Transverse colon (tissue), 4 donors: Measurements from ENCODE around the gene PSMD14. TPM values are rescaled to one million over a fixed set of nuclear protein-coding genes. Genes with fewer than 3 reads are reported as not detected.

Source experiments
- DNase-seq: peaks from one replicate; pipeline ENCODE4 v3.0.0-alpha.2; 2019
- H3K27ac ChIP-seq, 4 donors: fragments of 200-600 bp; sonication (generic); 2 replicates each; pipeline ENCODE4 v1.5.1; 2016 to 2018; ENCODE audit warnings: inconsistent platforms in 4 of 4
- H3K27me3 ChIP-seq: fragments of 200-600 bp; sonication (generic); 2 replicates; pipeline ENCODE4 v1.5.1; 2017; ENCODE audit warnings: inconsistent platforms
- H3K36me3 ChIP-seq, 4 donors: fragments of 200-600 bp; sonication (generic); 2 replicates each; pipeline ENCODE4 v1.5.1; 2017 to 2019; ENCODE audit warnings: inconsistent platforms in 4 of 4
- H3K4me1 ChIP-seq, 4 donors: fragments of 200-600 bp; sonication (generic); 2 replicates each; pipeline ENCODE4 v1.5.1; 2017 to 2020; ENCODE audit warnings: inconsistent platforms in 4 of 4
- H3K4me3 ChIP-seq, 4 donors: fragments of 200-600 bp; sonication (generic); 1 replicate in 1 of 4; 2 replicates in 3 of 4; pipeline versions ENCODE4 v1.5.1 to v1.6.1; 2017 to 2019; ENCODE audit warnings: inconsistent platforms in 4 of 4
- H3K9me3 ChIP-seq, 2 donors: fragments of 200-600 bp; sonication (generic); 2 replicates each; pipeline ENCODE4 v1.5.1; 2017 to 2019; ENCODE audit warnings: inconsistent platforms in 2 of 2
- CTCF ChIP-seq, 5 experiments: fragments of 200-600 bp in 3 of 5; fragments of 450-650 bp in 2 of 5; sonication (generic) in 3 of 5; IDR thresholded peaks; 1 replicate in 2 of 5; 2 replicates in 3 of 5; pipeline ENCODE4 v1.5.1; 2016 to 2017; ENCODE audit warnings: antibody characterized with exemption in 5 of 5, inconsistent platforms in 3 of 5, mild to moderate bottlenecking in 2 of 5, moderate library complexity in 1 of 5
- EP300 ChIP-seq: sonication (generic); formaldehyde crosslinking; IDR thresholded peaks from one replicate; pipeline ENCODE4 v1.6.1; 2017; ENCODE audit warnings: antibody characterized with exemption, low read depth
- POLR2A ChIP-seq: fragments of 450-650 bp; IDR thresholded peaks from one replicate; pipeline ENCODE4 v1.6.1; 2016; ENCODE audit warnings: antibody characterized with exemption, mild to moderate bottlenecking, moderate library complexity
- POLR2AphosphoS5 ChIP-seq, 3 donors: sonication (generic); formaldehyde crosslinking; IDR thresholded peaks; one replicate each; pipeline ENCODE4 v1.6.1; 2016; ENCODE audit warnings: antibody characterized with exemption in 3 of 3
- WGBS, 2 donors: methylation state at CpG; one replicate each; pipeline ENCODE4 v1.1.5; 2018; ENCODE audit warnings: low coverage in 1 of 2; 5-methylcytosine and 5-hydroxymethylcytosine counted together
- in situ Hi-C, 4 donors: fragments of 200-750 bp; cut with MboI; loops; one replicate each; pipeline versions ENCODE4 v1.15.0 to v1.15.1; 2017; ENCODE audit warnings: low sequenced_read_pairs in 3 of 4, low pct_ligation_motif_present in 1 of 4, low pct_unique_long_range_greater_than_20kb in 1 of 4
- intact Hi-C: fragments of 100-400 bp; cut with DNase I; formaldehyde crosslinking; loops from one replicate; pipeline ENCODE4 v1.15.1; 2023; ENCODE audit warnings: low total_unique reads
- total RNA-seq, 4 donors: library from RNA; depleted of rRNA; stranded (reverse); fragments of >200 nt; gene quantifications; one replicate each; pipeline ENCODE4 v1.1.0, GENCODE V29; 2016

Gene PSMD14
- total RNA-seq, 4 donors from 2014 or later = 5.2 to 30.1 (median 22.6) TPM

GRCh38 chr2:161420406-161421074 lies 112.3 kb downstream of the PSMD14 start:
- Histone ChIP-seq H3K9me3 (no peaks in the 10 kb centered on the region), H3K27me3 (peaks cover 100% of the 10 kb centered on the region), H3K27ac (no peak overlapping the region), H3K4me3 (no peak overlapping the region), H3K4me1 (peaks cover 13 to 48% (median 34%) of the 10 kb centered on the region in 4 donors), H3K36me3 (no peaks in the 10 kb centered on the region)
- TF ChIP-seq POLR2AphosphoS5 (IDR thresholded peaks at IDR 0.05) = no peak
- no peak for TF ChIP-seq EP300
- TF ChIP-seq CTCF (IDR thresholded peaks at IDR 0.05) = no peak
- TF ChIP-seq POLR2A = no peak
- 50 to 51% methylated on average over 6 to 11 of the region's 11 CpGs for WGBS, 2 donors
- DNase-seq = no peak
- intact Hi-C loops (no loop called here), in situ Hi-C loops (no loop called here)

GRCh38 chr2:161421686-161422085 lies 113.5 kb downstream of the PSMD14 start:
- TF ChIP-seq CTCF (IDR thresholded peaks at IDR 0.05) = no peak
- no peak for TF ChIP-seq POLR2A
- no peak for TF ChIP-seq POLR2AphosphoS5 (IDR thresholded peaks at IDR 0.05)
- no peak for TF ChIP-seq EP300
- Histone ChIP-seq H3K27me3 (peaks cover 100% of the 10 kb centered on the region), H3K9me3 (no peaks in the 10 kb centered on the region), H3K4me3 (no peak overlapping the region), H3K36me3 (no peaks in the 10 kb centered on the region), H3K27ac (no peak overlapping the region), H3K4me1 (peaks cover 11 to 39% (median 27%) of the 10 kb centered on the region in 4 donors)
- no peak for DNase-seq
- 26 to 36% methylated on average over 2 of the region's 2 CpGs for WGBS, 2 donors
- in situ Hi-C loops (no loop called here), intact Hi-C loops (no loop called here)

- no peak overlapping the region for H3K27ac ChIP-seq
- intact Hi-C loops (no loop called here), in situ Hi-C loops (no loop called here)
- TF ChIP-seq POLR2AphosphoS5 (IDR thresholded peaks at IDR 0.05) (no peak), EP300 (no peak), POLR2A (no peak), CTCF (IDR thresholded peaks at IDR 0.05) (no peak)
- no peaks in the 10 kb centered on the region for H3K36me3 ChIP-seq
- no peaks in the 10 kb centered on the region for H3K9me3 ChIP-seq
- no peak for DNase-seq
- 22 to 23% methylated on average over 5 to 10 of the region's 11 CpGs for WGBS, 2 donors
- peak overlapping the region in 1 of 4 donors; percentile 49 for H3K4me3 ChIP-seq
- peaks cover 100% of the 10 kb centered on the region for H3K27me3 ChIP-seq
- peaks cover 11 to 39% (median 29%) of the 10 kb centered on the region in 4 donors for H3K4me1 ChIP-seq
These were observed 114.7 kb downstream of the PSMD14 start for GRCh38 chr2:161422816-161423403.

- no peaks in the 10 kb centered on the region for H3K9me3 ChIP-seq
- H3K36me3 ChIP-seq = no peaks in the 10 kb centered on the region
- DNase-seq = peak; percentile 13
- TF ChIP-seq POLR2A (no peak), CTCF (IDR thresholded peaks at IDR 0.05) (no peak), EP300 (no peak)
- peaks cover 100% of the 10 kb centered on the region for H3K27me3 ChIP-seq
- intact Hi-C loops (no loop called here), in situ Hi-C loops (no loop called here)
- H3K4me1 ChIP-seq = peaks cover 9 to 33% (median 25%) of the 10 kb centered on the region in 4 donors
- H3K4me3 ChIP-seq = peak overlapping the region in 3 of 4 donors; percentile 8 to 49 (median 33)
- H3K27ac ChIP-seq = no peak overlapping the region
- 10 to 15% methylated on average over 5 to 49 of the region's 125 CpGs for WGBS, 2 donors
These were observed 115.5 kb downstream of the PSMD14 start for GRCh38 chr2:161423421-161424393.
